Measurements from ENCODE around the gene FAM210A.

The FAM210A gene

DNA sequence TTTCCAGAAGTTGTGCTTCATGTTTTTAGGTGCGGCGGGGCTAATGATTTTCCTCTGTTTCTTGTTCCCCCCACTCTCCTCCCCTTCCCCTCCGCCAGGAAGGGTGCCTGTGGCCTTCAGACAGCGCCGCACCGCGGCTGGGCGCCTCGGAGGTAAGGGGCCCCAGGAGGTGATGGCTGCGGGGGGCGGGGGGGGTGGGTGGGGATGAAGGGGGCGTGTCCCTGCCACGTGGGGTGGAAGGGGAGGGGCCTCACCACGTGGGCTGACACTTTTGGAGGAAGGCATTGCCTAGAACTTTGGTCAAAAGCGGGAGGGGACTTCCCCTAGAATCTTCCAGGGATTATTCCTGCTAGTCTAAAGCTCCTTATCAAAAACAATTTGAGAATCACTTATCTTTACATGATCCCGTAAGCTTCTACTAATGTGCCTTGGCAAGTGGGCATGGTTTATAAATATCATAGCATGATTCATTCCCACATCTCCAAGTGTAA lies 83.1 kb downstream of the FAM210A start:
- DNase-seq = no peak

DNA sequence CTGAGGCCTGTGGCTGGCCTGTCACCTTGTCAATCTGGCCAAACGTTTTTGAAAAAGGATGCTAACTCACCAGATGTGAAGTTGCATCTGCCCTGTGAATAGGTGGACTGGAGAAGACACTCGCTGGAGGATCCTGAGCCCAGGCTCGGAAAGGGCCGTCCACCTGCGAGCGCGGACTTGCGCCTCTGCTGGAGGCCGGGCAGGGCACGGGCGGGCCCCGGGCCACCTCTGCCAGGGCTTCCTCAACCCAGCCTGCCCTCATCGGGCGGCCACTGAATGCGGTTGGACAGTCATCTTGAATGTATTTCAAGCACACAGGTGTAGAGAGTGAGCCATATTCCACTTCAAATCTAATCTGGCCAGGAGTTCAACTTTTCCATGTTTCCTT lies 83.9 kb downstream of the FAM210A start:
- DNase-seq = no peak

DNA sequence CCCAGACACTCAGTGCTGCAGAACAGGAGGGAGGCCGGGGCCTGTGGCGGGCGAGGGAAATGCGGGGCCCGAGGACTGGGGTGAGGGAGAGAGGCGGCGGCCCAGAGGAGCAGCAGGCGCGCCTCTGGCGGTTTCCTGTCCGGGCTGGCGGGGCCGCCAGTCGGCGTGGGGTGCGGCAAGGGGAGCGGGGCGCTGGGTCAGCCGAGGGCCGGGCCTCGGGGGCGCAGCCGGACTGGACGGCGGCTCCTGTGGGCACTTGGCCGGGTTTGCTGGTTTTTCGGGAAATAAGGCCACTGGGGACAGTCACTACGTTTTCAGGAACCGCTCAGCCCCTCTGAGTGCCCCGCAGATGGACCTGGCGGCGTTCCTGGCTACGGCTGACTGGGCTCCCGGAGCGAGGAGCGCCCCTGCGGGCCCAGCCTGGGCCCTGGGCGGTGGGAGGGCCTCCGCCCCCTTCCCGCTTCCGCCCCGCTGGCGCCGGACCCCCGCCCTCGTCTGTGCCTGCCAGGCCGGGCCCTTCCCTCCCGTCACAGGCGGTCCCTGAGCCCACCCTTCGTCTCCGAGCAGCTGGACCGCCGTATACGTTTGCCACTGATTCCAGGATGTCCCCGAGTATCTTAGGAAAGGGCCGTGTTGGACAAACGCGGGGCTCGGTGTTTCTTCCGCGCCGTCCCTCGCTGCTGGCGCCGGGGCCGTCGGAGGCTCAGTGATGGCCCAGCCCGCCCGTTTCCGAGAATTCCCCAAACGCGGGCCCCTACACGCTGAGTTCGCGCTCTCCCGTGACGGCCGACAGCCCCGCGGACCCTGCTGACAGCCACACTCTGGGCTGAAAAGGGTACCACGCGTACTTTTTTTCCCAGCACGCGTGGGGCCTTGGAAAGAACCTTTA lies 84.6 kb downstream of the FAM210A start:
- no peak for DNase-seq

DNA sequence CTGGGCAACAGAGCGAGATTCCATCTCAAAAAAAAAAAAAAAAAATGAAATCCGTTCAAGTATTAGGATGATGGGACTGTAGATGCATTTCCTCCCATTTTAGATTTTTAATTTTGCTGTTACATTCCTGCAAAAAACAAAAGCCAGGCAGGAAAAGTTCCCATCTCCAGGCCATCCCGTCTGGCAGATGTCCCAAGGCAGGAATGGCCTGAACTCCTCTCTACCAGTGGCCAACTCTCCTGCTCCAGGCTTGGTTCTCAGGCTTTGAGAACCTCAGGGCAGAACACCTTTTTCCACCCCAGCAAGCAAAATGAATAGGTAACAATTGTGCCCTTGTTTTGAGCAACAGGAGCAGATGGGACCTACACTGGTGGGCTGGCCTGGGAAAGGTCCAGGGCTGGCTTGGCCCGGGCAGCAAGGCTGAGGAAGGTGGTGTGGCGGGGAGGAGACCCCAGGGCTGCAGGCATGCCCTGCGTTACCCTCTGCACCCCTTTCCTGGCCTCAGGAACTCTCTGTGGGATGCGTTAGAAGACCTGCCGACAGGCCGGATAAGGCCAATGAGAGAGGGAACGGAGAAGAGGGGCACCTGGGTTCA lies 86.0 kb downstream of the FAM210A start:
- no peak for DNase-seq

DNA sequence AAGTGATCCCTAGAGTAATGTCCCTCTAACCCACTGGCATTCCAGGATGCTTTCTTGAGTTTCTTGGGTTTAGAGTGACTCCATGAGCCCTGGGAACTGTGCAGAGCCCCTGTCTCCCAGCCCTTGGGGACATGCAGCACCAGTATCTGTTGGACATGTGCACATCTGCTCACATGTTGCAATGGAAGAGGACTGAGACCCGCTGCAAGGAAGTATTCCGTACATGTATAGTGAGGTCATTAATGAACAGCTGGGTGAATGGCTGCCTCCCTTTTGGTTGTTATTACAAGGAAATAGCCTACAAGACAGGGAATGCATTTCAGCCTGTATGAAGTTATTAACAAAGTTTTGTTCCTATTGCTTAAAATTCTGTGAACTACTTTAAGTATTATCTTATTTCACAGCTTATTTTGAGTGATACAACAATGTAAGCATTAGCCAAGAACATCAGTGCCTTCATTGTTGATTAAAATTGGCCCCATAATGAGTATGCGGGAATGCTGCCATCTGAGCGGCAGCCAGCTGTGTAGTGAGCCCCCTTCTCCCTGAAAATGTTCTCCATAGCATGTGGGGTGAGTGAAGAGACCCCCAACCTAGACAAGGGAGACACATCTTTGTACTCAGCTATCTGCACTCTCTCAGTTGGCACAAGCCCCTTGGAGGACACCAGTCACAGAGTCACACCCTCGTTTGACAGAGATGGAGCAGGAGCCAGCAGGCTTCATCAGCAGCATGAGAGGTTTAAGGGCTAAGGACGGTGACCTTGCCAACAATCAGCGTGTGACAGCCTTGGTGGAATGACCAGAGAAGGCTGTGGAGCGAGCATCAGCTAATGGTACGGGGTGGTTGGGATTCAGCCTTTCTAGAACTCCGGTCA lies 87.4 kb downstream of the FAM210A start:
- no peak for DNase-seq

DNA sequence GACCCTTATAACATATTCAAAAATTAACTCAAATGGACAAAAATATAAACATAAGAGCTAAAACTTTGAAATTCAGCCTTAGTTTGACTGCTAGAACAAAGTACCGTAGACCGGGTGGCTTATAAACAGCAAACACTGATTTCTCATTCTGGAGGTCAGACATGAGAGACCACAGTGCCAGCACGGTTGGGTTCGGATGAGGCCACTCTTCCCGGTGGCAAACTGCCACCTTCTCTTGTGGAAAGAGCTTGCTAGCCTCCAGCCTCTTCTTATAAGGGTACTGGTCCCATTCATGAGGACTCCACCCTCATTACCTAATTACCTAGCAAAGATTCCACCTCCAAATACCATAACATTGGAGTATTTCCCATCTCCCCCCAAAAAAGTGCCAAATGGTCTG lies 91.3 kb downstream of the FAM210A start:
- DNase-seq = no peak

DNA sequence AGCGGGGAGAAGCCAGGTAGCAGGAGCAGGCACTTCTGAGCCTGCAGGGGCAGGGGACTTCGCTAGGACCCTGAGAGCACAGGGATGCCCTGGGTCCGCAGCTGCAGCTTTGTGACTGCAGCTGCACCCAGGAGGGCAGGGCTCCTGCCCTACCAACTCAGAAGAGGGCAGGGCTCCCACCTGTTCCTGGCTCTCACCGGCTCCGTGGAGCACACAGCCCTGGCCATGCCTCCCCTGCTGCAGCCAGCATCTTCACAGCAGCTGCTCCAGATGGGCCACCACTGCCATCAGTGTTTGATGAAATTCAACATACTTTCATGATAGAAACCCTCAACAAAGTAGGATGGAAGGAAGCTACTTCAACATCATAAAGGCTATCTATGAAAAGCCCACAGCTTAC lies 92.7 kb downstream of the FAM210A start:
- DNase-seq = no peak

DNA sequence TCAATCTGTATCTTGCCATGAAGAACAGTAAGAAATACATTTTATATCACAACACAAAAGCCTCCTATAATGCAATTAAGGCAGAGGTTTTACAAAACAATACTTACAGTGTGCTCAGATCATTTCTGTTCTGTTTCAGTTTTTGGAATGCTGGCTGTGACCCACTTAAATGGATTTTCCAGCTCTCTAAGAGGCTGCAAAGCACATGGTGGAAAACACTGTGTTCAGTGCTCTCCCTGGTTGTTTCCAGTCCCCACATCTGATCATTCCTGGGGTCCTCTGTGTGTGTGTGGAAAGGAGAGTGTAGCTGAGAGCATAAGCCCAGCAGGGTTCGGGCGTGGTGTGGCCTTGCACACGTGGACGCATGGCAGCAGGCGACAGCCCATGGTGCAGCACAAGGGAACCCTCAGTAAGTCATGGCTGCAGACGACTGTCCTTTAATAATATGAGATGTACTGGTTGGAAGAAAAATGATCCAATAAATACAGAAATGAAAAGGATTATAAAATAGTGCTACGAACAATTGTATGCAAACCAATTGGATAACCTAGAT lies 95.6 kb downstream of the FAM210A start:
- DNase-seq = no peak

DNA sequence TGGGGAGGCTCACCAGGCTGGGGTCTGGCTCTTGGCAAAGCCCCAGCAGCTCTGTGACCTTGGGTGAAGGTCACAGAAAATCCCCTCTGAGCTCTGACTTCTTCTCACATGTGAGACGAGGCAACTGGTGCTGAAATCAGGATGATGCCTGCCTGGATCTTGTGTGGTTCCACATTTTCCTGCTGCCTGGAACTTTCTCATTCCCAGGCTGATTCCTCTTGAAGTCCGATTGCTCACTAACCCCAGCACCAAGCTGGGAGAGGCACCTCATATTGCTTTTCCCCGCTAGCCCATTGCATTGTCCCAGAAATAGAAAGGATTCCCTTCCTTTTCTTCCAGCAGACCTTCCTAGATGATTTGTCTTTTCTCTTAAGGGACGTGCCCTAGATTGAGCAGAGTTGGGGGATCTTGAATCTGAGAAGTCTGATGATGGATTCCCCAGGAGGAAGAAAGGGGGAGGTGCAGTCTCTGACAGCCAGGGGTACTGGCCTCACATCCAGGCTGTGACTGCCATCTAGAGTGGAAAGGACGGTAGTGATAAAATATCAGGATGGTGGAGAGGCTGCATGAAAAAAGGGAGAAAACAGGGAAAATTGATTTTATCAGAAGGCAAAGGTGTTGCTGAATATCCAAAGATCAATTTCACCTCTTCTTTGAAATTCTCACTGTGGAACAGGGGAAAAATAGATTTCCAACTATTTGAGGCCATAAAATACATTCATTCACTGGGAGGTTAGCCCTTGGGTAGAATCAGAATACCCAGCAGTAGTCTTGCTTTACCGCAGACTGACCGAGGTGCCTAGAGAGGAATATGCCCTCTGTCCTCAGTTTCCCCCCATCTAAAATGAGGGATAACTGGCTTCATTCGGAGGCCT lies 96.3 kb downstream of the FAM210A start:
- no peak for DNase-seq

DNA sequence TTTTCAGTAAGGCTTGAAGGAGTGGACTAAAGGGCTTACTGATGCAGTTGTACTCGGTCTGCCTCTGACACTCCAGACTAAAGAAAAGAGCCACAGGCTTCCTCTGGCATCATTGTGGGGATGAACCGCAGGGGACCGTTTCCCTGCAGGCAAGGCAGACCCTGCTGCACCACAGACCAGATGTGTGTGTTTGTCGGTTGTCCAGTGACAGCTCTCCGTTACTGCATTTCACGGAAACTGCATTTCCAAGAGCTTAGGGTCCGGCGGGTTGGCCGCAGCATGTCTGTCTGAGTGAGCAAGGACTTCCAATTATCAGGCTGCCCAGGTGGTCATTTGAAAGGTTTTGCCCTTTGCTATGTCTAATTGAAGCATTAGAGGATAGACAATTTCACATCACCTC lies 98.1 kb downstream of the FAM210A start:
- DNase-seq = no peak

DNA sequence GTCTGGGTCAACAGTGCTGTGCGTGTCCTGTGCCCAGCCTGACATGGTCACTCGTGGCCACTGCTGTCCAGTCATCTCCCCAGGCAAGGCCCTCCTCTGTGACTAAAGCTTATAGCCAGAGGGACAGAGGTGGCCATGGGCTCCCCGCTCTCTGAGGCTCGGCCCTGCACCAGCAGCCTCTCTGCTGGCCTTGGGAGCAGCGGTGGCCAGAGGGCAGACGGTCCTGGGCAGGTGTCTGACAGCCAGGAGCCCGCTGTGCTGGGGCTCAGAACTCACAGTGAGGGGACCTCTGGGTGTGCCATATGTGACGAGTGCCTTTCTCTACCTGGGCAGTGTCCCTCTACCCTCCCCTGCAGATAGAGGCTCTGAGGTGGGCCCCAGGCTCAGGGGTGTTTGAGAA lies 98.7 kb downstream of the FAM210A start:
- DNase-seq = no peak

DNA sequence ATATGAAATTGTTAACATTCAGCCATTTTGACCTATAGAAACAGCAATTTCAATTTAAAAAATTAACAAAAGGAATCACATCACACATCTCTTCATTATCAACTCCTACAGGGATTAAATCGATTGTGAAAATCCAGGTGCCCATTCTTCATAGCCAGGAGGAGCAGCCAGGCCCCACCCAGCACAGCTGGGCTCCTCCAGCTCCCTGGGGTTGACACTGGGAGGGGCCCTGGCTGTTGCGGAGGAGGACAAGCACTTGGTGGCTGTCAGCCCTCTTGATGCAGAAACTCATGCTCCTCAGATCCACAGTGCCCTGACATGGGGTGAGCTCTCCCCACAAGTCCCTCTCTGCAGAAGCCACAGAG lies 99.8 kb downstream of the FAM210A start:
- DNase-seq = no peak

DNA sequence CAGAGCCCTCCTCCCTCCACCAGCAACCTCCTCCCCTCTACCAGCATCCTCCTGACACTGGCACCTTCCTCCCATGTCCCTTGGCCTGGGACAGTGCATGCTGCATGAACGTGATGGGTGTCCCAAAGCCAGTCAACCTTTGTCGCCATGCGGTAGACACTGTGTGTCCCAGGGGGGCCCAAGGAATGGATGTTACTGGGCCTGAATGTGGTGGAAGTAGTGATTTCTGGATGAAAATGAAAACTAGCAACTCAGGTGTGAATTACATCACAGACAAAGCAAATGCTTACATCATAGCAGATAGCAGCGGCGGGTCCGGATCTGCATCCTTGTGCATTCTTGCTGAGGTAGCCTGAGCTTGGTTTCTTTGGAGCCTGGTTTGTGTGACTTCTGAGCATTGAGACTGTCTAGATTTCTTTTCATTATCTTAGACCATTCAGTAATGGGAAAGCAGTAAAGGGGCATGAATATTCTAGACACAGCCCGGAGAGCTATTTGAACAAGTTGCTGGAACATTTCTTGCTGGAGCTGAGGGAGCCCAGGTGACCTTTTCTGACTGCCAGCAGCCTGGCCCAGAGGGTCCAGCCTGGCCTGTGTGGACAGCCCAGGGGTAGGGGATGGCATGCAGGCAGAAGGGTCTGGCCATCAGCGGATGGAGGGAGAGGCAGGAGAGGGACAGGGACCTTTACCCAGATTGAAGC lies 100.4 kb downstream of the FAM210A start:
- no peak for DNase-seq

DNA sequence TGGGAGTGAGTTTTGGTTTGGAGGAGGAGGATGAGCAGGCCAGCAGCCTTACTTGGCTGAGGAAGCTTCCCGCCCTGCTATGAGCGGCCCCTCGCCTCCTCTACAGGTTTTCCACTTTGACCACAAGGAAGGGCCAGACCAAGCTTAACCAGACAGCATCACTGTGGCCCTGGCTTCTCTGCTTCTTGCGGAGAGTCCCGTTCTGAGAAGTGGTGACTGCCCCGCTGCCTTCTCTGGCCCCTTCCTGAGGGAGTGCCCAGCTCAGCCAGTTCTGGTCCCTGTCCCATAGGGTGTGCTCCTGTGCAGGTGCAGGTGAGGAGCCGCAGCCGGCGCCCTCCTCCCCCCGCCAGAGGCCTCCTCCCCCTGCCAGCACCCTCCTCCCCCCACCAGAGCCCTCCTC lies 101.0 kb downstream of the FAM210A start:
- no peak for DNase-seq

DNA sequence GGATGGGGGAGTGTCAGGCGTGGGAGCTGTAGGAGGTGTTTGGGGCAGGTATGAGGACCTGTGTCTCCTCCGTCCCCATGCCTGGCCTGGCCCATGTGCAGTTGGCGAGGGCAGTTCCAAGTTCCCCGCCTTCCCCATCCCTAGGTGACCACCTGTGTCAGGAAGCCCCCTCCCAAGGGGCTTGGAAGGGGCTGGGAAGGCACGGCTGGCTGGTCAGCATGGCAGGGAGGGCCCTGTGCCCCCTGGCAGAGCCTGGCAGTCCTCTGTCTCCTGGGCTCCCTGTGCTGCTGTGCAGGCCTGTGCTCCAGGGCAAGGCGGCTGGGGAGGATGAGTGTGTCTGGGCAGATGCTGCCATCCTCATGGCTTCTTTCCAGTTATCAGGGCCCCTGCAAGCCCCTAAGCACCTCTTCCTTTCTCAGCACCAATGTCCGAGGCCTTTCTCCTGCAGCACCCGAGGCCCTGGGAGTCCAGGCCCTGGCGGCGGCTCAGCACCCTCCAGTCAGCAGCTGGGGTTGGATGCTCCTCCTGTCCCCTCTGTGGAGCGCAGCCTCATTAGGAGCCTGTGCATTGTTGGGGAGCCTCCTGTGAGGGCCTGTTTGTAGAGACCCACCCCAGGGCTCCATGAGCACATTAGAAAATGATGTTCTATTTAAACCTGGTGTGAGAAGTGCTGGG lies 101.7 kb downstream of the FAM210A start:
- no peak for DNase-seq

DNA sequence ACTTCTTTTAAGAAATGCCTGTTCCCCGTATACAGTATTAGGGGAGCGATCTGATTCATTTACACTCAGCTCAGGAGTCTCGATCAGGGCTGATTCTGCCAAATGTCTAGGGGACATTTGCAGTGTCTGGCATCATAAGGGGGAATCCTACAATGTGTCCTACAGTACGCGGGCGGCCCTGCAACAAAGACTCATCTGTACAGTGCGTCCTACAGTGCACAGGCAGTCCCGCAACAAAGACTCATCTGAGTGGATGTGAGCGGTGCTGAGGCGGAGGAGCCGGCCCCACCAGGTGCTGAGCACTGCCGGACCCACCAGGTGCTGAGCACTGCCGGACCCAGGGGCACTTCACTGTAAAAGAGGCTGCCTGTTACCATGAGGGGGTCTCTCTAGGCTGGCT lies 102.5 kb downstream of the FAM210A start:
- DNase-seq = no peak

DNA sequence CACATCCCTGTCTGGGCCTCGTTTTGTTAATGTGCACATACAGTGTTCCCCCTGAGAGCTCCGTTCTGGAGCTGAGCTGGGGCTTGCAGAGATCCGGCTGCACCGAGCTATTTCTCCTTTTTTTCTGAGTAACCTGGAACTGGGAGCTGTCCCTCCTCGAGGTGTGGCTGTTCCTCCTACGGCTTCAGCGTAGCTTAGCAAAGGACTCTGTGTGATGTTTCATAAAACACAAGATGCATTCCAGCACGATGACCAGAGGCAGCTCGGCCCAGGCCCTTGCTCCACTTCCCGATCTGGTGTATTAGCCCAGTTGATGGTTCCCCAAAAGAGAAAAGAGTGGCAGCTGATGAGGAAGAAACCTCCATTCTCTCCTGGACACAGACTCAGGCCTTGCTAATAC lies 103.0 kb downstream of the FAM210A start:
- DNase-seq = no peak

DNA sequence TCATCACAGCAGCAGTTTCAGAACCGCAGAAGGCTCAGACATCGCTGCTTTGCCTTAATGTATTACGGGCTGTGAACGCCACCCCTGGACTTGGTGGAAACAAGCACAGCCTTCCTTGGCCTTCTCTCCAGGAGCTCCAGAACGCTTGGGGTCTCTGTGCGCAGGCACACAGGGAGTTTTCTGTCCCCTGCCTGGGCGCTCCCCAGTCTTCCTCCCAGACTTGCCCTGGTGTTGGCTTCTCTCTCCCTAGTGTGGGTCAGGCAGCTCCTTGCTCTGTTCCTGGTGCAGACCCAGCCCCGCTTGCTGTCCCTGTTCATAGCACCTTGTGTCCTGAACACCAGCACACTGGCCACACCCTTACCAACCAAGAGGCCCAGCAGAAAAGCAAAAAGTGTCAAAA lies 103.6 kb downstream of the FAM210A start:
- no peak for DNase-seq

DNA sequence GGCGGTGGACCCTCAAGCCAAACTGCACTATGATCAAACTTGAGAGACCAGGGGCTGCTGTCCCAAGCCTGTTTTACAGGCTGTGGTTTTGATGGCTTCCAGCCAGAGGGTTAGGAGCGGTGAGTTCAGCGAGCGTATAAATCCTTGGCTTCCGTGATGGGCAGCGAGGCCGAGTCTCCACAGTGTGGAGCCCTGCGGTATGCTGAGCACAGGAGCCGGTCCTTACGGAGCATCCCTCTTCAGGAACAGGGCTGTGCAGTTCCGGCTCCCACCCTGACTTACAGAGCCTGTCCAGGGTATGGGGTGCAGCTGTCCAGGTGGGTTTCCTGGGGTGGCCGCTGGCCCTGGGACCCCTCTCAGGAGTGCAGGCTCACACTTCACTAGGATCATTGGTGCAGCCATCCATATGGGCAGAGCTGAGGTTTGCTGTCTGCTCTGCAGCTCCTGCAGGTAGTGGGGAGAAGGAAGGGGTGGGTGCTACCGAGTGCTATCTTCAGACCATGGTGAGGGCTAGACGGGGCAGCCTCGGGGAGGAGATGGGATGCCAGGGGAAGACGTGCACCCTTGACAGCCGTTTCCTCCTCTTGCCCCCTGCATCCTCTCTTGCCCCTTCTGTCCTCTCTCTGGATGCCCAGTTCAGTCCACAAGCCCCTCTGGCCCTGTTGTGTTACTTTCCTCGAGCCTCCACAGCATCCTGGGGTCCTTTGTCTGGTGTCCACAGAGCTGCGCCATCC lies 104.3 kb downstream of the FAM210A start:
- DNase-seq = no peak

DNA sequence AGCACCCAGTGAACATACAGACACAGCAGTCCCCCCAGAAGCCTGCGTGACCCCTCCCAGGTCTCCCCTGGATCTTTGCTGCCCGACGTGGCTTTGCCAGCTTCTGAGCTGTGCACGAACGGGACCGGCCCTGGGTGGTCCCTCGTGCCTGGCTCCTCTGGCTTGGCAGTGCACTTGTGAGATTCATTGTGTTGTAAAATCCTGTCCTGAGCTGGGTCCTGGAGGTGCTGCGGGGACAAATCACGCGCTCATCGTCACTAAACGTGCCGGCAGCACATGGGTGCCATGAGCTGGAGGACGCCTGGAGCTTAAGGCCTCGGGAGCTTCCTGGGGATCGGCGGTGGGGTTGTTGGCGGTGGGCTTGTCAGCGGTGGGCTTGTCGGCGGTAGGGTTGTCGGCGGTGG lies 104.9 kb downstream of the FAM210A start:
- no peak for DNase-seq
